Measurements from ENCODE around the gene CDH4.

The CDH4 gene

GRCh38 chr20:61760731-61761130 lies 508.7 kb downstream of the CDH4 start:
- no peak for DNase-seq

- no peak for DNase-seq
These were observed 509.5 kb downstream of the CDH4 start for GRCh38 chr20:61761453-61762166.

- no peak for DNase-seq
These were observed 510.2 kb downstream of the CDH4 start for GRCh38 chr20:61762167-61762710.

- DNase-seq = no peak
These were observed 511.1 kb downstream of the CDH4 start for GRCh38 chr20:61762886-61763739.

GRCh38 chr20:61763740-61764400 lies 511.8 kb downstream of the CDH4 start:
- DNase-seq = no peak

- no peak for DNase-seq
These were observed 512.5 kb downstream of the CDH4 start for GRCh38 chr20:61764471-61765025.

GRCh38 chr20:61765081-61765870 lies 513.2 kb downstream of the CDH4 start:
- DNase-seq = no peak

- no peak for DNase-seq
These were observed 514.0 kb downstream of the CDH4 start for GRCh38 chr20:61765871-61766654.

GRCh38 chr20:61766921-61767610 lies 515.0 kb downstream of the CDH4 start:
- DNase-seq = no peak

- DNase-seq = no peak
These were observed 515.9 kb downstream of the CDH4 start for GRCh38 chr20:61767761-61768494.

- no peak for DNase-seq
These were observed 516.7 kb downstream of the CDH4 start for GRCh38 chr20:61768571-61769285.

- DNase-seq = no peak
These were observed 517.3 kb downstream of the CDH4 start for GRCh38 chr20:61769286-61769832.

- no peak for DNase-seq
These were observed 518.1 kb downstream of the CDH4 start for GRCh38 chr20:61770113-61770585.

- no peak for DNase-seq
These were observed 519.8 kb downstream of the CDH4 start for GRCh38 chr20:61771805-61772350.

GRCh38 chr20:61772828-61773631 lies 521.0 kb downstream of the CDH4 start:
- DNase-seq = no peak

GRCh38 chr20:61773926-61774587 lies 522.0 kb downstream of the CDH4 start:
- DNase-seq = no peak

- DNase-seq = no peak
These were observed 523.4 kb downstream of the CDH4 start for GRCh38 chr20:61775423-61775822.
